Lung (tissue), 12 donors: Measurements from ENCODE around the gene THBD. TPM values are rescaled to one million over a fixed set of nuclear protein-coding genes. Genes with fewer than 3 reads are reported as not detected.

Source experiments
- ATAC-seq: fragments of 200-7000 bp; cut with Tn5 transposase; one replicate; pipeline ENCODE4 v1.9.1; 2020; ENCODE audit warnings: moderate number of reproducible peaks; ENCODE audit not compliant: insufficient read depth, low FRiP score
- DNase-seq, 3 donors: peaks; one replicate each; pipeline ENCODE4 v3.0.0-alpha.2; 2013 to 2017
- H3K27ac ChIP-seq, 2 donors: one replicate each; pipeline ENCODE4 v1.5.1; 2013; ENCODE audit warnings: mild to moderate bottlenecking in 2 of 2, moderate library complexity in 2 of 2, control low read depth in 1 of 2, inconsistent platforms in 1 of 2, low read depth in 1 of 2, low read length in 1 of 2
- H3K27me3 ChIP-seq, 3 donors: one replicate each; pipeline ENCODE4 v1.5.1; 2013; ENCODE audit warnings: low read length in 2 of 3; ENCODE audit not compliant: control insufficient read depth in 3 of 3, insufficient read depth in 3 of 3
- H3K36me3 ChIP-seq, 4 donors: one replicate each; pipeline ENCODE4 v1.5.1; 2013; ENCODE audit warnings: low read length in 4 of 4, mild to moderate bottlenecking in 1 of 4, moderate library complexity in 1 of 4; ENCODE audit not compliant: control insufficient read depth in 4 of 4, insufficient read depth in 4 of 4
- H3K4me1 ChIP-seq, 5 donors: one replicate each; pipeline ENCODE4 v1.5.1; 2013; ENCODE audit warnings: low read length in 5 of 5, mild to moderate bottlenecking in 2 of 5, moderate library complexity in 1 of 5; ENCODE audit not compliant: control insufficient read depth in 5 of 5, insufficient read depth in 5 of 5
- H3K4me3 ChIP-seq: one replicate; pipeline ENCODE4 v1.5.1; 2013; ENCODE audit warnings: mild to moderate bottlenecking, control low read depth, moderate library complexity
- H3K9ac ChIP-seq, 2 donors: one replicate each; pipeline ENCODE4 v1.5.1; 2013; ENCODE audit warnings: low read length in 2 of 2, control low read depth in 1 of 2; ENCODE audit not compliant: insufficient read depth in 1 of 2
- H3K9me3 ChIP-seq, 4 donors: one replicate each; pipeline ENCODE4 v1.5.1; 2013; ENCODE audit warnings: low read length in 3 of 4, mild to moderate bottlenecking in 1 of 4, moderate library complexity in 1 of 4; ENCODE audit not compliant: control insufficient read depth in 4 of 4, insufficient read depth in 3 of 4
- WGBS, 2 donors: extraction: QIAGEN DNeasy Blood & Tissue Kit; methylation state at CpG; one replicate each; pipeline ENCODE4 v1.1.7; 2013; 5-methylcytosine and 5-hydroxymethylcytosine counted together
- polyA plus RNA-seq, 2 donors: library from polyadenylated mRNA; stranded (reverse); fragments of 200-250 nt; gene quantifications; one replicate each; pipeline ENCODE4 v1.2.1, GENCODE V29; 2013
- total RNA-seq, 2 donors: library from RNA; depleted of rRNA in 1 of 2; stranded (reverse); fragments of >200 nt in 1 of 2; gene quantifications; one replicate each; pipeline ENCODE4 v1.2.1, GENCODE V29; 2014 to 2021
- TF ChIP-seq, protein P1 (sequence below): IDR thresholded peaks from 2 replicates; pipeline ENCODE4 v1.5.1; 2012; ENCODE audit warnings: mild to moderate bottlenecking; ENCODE audit errors: control extremely low read depth, extremely low read depth
- donor health status: control.
- donor health status: control.
- donor health status: Bipolar disorder and iron deficiency.
- donor health status: healthy.
- donor health status: DM: yes; HTN: yes; CAD: no.

Gene THBD
- total and polyA plus RNA-seq, 4 donors, result 23.6 to 101 (median 61.4) TPM

DNA sequence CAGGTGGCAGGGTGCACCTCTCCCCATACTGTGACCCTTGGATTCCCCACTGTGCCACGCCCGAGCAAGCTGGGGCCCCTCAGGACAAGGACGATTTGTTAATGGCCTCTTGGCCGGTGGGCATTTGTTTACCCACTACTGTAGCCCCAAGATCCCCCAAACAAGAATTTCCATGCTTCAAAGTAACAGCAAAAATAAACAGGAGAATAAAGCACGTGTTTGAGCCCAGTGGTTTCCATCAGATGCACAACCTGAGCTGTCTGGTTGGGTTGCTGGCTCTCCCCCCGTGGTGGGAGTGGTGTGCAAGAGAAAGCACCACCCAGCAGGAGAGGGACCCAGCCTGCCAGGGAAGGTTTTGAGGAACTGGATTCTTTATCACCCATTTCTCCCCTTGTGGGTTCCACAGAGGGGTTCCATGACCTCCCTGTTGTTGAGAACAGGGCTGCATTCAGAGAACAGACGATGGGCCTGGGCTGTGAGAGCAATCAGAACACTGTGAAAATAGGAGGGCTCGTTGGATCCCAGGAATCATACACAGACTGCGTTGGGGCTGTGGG, 31.9 kb upstream of the THBD start:
- WGBS, 2 donors, result 68 to 76% methylated on average over 9 of the region's 9 CpGs
- Histone ChIP-seq H3K27ac (peak overlapping the region in 1 of 2 donors; percentile 59), H3K4me3 (no peak overlapping the region)

DNA sequence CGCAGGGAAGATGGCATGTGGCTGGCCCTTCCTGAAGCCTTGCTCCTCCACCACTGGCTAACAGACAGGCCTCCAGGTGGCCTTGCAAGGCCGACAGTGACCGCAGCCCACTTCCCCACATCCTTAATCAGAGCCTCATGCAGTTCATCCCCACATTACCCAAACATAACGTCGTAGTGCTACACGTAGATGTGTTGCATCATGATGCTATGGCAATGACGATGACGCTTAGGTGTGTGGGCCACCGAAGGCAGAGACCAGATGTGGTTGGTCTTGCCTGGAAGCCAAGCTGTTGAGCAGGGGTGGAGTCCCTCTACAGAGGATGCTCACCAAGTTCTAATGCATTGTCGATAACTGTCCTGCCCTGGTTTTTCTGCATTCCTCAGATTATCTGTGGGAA, 31.0 kb upstream of the THBD start:
- 46 to 63% methylated on average over 10 of the region's 10 CpGs for WGBS, 2 donors
- H3K27me3 ChIP-seq, result no peaks in the 10 kb centered on the region
- H3K4me1 ChIP-seq, result peaks cover 0 to 32% (median 8%) of the 10 kb centered on the region in 5 donors
- no peak overlapping the region for H3K27ac ChIP-seq
- H3K4me3 ChIP-seq, result no peak overlapping the region
- ATAC-seq (no peak), DNase-seq (no peak)
- peaks cover 0 to 3% (median 0%) of the 10 kb centered on the region in 4 donors for H3K36me3 ChIP-seq
- no peaks in the 10 kb centered on the region for H3K9me3 ChIP-seq
- no peak overlapping the region for H3K9ac ChIP-seq
- TF ChIP-seq, protein P1, sequence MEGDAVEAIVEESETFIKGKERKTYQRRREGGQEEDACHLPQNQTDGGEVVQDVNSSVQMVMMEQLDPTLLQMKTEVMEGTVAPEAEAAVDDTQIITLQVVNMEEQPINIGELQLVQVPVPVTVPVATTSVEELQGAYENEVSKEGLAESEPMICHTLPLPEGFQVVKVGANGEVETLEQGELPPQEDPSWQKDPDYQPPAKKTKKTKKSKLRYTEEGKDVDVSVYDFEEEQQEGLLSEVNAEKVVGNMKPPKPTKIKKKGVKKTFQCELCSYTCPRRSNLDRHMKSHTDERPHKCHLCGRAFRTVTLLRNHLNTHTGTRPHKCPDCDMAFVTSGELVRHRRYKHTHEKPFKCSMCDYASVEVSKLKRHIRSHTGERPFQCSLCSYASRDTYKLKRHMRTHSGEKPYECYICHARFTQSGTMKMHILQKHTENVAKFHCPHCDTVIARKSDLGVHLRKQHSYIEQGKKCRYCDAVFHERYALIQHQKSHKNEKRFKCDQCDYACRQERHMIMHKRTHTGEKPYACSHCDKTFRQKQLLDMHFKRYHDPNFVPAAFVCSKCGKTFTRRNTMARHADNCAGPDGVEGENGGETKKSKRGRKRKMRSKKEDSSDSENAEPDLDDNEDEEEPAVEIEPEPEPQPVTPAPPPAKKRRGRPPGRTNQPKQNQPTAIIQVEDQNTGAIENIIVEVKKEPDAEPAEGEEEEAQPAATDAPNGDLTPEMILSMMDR, result no peak

More for the DNA sequence above, 31.9 kb upstream of the THBD start:
- no peak for ATAC-seq
- H3K9me3 ChIP-seq, result no peaks in the 10 kb centered on the region
- no peak for DNase-seq
- H3K4me1 ChIP-seq, result peaks cover 0 to 39% (median 9%) of the 10 kb centered on the region in 5 donors
- H3K36me3 ChIP-seq, result peaks cover 0 to 3% (median 0%) of the 10 kb centered on the region in 4 donors
- no peak overlapping the region for H3K9ac ChIP-seq
- TF ChIP-seq, protein P1, result no peak
- H3K27me3 ChIP-seq, result no peaks in the 10 kb centered on the region

DNA sequence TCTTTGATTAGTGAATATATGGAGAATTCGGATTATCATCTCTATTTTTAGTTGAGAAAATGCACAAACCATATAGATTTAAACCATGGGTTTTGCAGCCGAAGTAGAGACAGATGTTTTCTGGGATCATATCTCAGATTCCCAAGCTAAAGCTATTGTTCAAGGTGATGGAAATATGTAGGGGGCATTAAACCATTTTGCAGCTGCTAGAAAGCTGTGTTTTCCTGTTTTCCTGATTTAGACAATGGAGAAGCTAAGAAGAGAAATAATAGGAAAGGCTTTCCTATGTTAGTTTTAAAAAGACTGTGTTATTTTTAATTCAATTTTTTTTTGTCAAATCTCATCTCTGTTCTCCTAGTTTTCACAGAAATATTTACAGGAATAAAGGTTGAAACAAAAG, 30.5 kb upstream of the THBD start:
- 73 to 92% methylated on average over 2 of the region's 2 CpGs for WGBS, 2 donors
- H3K4me3 ChIP-seq, result no peak overlapping the region
- no peak overlapping the region for H3K27ac ChIP-seq
- peaks cover 0 to 3% (median 0%) of the 10 kb centered on the region in 4 donors for H3K36me3 ChIP-seq
- H3K9ac ChIP-seq, result no peak overlapping the region
- TF ChIP-seq, protein P1, result no peak
- peaks cover 0 to 26% (median 5%) of the 10 kb centered on the region in 5 donors for H3K4me1 ChIP-seq
- no peaks in the 10 kb centered on the region for H3K9me3 ChIP-seq
- ATAC-seq (no peak), DNase-seq (no peak)
- no peaks in the 10 kb centered on the region for H3K27me3 ChIP-seq

DNA sequence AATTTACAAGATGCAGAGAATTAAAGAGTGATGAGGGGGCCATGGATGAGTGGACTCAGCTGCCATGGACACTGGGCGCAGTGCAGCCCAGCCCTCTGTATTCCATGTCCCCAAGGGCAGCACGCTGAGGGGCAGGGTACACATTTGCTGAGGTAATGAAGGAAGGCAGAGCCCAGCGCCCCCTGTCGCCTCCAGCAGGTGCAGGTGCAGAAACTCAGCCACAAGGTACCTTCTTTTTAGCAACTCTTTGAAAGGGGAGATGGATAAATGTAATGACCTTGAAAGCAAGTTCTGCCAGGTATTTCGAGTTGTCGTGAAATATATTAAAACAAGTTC, 29.5 kb upstream of the THBD start:
- Histone ChIP-seq H3K36me3 (peaks cover 0 to 3% (median 0%) of the 10 kb centered on the region in 4 donors), H3K9me3 (peaks cover 0 to 3% (median 0%) of the 10 kb centered on the region in 4 donors), H3K27me3 (no peaks in the 10 kb centered on the region), H3K9ac (no peak overlapping the region), H3K27ac (peak overlapping the region in 1 of 2 donors; percentile 3), H3K4me3 (no peak overlapping the region), H3K4me1 (peaks cover 0 to 20% (median 0%) of the 10 kb centered on the region in 5 donors)
- ATAC-seq (no peak), DNase-seq (no peak)
- TF ChIP-seq, protein P1, result no peak
- WGBS, 2 donors, result 79 to 80% methylated on average over 6 of the region's 6 CpGs
